A673 (cell line): ENCODE results near the gene TERT.

ENCODE experiments used
- EZH2 ChIP-seq: fragments of 200-600 bp; sonication (generic); IDR thresholded peaks from 2 replicates; pipeline ENCODE4 v1.6.1; 2017; ENCODE audit warnings: borderline replicate concordance, low read depth, mild to moderate bottlenecking, mixed read lengths, antibody characterized with exemption, low read length; ENCODE audit not compliant: poor library complexity, severe bottlenecking
- TF ChIP-seq, protein P1 (sequence below): fragments of 300-800, 200-600 bp; sonication (generic); conservative IDR thresholded peaks from 2 replicates; pipeline ENCODE4 v1.5.1; 2017; ENCODE audit warnings: low read depth, mild to moderate bottlenecking, antibody characterized with exemption, low read length, moderate library complexity, mixed read lengths

DNA sequence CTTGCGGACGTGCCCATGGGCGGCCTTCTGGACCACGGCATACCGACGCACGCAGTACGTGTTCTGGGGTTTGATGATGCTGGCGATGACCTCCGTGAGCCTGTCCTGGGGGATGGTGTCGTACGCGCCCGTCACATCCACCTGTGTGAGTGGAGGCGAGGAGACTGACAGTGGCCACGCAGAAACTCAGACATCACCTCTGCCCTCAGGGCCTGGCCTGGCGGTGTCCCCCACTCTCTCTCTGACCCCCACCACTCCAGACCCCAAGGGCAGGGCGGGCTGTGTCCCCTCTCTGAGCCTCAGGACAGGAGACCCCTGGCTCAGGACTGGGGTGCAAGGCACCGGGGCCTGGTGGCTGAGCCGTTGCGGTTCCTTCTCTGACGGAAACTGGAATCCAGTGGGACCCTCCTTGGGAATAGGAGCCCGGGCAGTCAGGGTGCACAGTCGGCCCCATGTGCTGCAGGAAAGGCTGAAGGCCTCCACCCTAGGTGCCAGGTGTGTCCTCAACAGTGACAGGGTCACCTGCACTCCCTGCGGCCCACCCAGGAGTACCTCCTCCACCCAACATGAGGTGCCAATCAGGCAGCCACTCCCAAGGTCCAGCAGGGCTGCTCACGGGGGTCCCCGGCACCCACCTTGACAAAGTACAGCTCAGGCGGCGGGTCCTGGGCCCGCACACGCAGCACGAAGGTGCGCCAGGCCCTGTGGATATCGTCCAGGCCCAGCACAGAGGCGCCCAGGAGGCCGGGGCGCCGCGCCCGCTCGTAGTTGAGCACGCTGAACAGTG is 16.0 kb downstream of the TERT start:
- TF ChIP-seq, protein P1, sequence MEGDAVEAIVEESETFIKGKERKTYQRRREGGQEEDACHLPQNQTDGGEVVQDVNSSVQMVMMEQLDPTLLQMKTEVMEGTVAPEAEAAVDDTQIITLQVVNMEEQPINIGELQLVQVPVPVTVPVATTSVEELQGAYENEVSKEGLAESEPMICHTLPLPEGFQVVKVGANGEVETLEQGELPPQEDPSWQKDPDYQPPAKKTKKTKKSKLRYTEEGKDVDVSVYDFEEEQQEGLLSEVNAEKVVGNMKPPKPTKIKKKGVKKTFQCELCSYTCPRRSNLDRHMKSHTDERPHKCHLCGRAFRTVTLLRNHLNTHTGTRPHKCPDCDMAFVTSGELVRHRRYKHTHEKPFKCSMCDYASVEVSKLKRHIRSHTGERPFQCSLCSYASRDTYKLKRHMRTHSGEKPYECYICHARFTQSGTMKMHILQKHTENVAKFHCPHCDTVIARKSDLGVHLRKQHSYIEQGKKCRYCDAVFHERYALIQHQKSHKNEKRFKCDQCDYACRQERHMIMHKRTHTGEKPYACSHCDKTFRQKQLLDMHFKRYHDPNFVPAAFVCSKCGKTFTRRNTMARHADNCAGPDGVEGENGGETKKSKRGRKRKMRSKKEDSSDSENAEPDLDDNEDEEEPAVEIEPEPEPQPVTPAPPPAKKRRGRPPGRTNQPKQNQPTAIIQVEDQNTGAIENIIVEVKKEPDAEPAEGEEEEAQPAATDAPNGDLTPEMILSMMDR: no peak
- no peak for TF ChIP-seq EZH2
